Measurements from ENCODE around the gene MTX2.

MTX2 gene

GRCh38 chr2:176324862-176325261 lies 55.6 kb downstream of the MTX2 start:
- no peak for TF ChIP-seq CTCF (IDR thresholded peaks at IDR 0.05; ENCODE audit: borderline replicate concordance, control extremely low read depth, extremely low read depth, insufficient read depth, missing control alignments)
- DNase-seq (ENCODE audit: low spot score): no peak
- in situ Hi-C loops (cut with MboI; ENCODE audit: low sequenced_read_pairs, unreplicated experiment): no loop called here

DNA sequence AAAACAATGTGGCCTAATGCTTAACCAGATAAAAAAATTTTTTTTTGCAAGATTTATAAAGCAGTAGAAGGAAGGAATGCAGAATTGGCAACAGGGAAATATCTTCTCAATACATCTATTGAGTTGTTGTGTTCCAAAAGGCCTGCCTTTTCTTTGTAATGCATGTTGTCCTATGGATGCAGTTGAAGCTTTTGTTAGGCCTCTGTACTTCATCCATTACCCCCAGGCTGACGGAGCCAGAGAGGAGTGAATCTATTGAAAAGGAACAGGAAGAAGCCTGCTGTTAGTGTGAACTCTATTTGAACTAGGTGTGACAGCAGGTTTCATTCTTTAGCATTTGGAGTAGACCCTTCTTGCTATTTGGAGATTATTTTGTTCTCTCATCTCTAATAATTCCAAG lies 56.5 kb downstream of the MTX2 start:
- TF ChIP-seq CTCF (IDR thresholded peaks at IDR 0.05; ENCODE audit: borderline replicate concordance, control extremely low read depth, extremely low read depth, insufficient read depth, missing control alignments): no peak
- in situ Hi-C loops (cut with MboI; ENCODE audit: low sequenced_read_pairs, unreplicated experiment): no loop called here
- DNase-seq (ENCODE audit: low spot score): no peak

GRCh38 chr2:176328149-176328548 lies 58.9 kb downstream of the MTX2 start:
- in situ Hi-C loops (cut with MboI; ENCODE audit: low sequenced_read_pairs, unreplicated experiment): no loop called here
- DNase-seq (ENCODE audit: low spot score): no peak
- TF ChIP-seq CTCF (IDR thresholded peaks at IDR 0.05; ENCODE audit: borderline replicate concordance, control extremely low read depth, extremely low read depth, insufficient read depth, missing control alignments): no peak

GRCh38 chr2:176330612-176331011 lies 61.4 kb downstream of the MTX2 start:
- in situ Hi-C loops (cut with MboI; ENCODE audit: low sequenced_read_pairs, unreplicated experiment): no loop called here
- no peak for DNase-seq (ENCODE audit: low spot score)
- no peak for TF ChIP-seq CTCF (IDR thresholded peaks at IDR 0.05; ENCODE audit: borderline replicate concordance, control extremely low read depth, extremely low read depth, insufficient read depth, missing control alignments)

- DNase-seq (ENCODE audit: low spot score): no peak
- in situ Hi-C loops (cut with MboI; ENCODE audit: low sequenced_read_pairs, unreplicated experiment): no loop called here
- TF ChIP-seq CTCF (IDR thresholded peaks at IDR 0.05; ENCODE audit: borderline replicate concordance, control extremely low read depth, extremely low read depth, insufficient read depth, missing control alignments): no peak
These were observed 62.4 kb downstream of the MTX2 start for GRCh38 chr2:176331646-176332045.

GRCh38 chr2:176334729-176335128 lies 65.5 kb downstream of the MTX2 start:
- TF ChIP-seq CTCF (IDR thresholded peaks at IDR 0.05; ENCODE audit: borderline replicate concordance, control extremely low read depth, extremely low read depth, insufficient read depth, missing control alignments): no peak
- in situ Hi-C loops (cut with MboI; ENCODE audit: low sequenced_read_pairs, unreplicated experiment): no loop called here
- DNase-seq (ENCODE audit: low spot score): no peak

DNA sequence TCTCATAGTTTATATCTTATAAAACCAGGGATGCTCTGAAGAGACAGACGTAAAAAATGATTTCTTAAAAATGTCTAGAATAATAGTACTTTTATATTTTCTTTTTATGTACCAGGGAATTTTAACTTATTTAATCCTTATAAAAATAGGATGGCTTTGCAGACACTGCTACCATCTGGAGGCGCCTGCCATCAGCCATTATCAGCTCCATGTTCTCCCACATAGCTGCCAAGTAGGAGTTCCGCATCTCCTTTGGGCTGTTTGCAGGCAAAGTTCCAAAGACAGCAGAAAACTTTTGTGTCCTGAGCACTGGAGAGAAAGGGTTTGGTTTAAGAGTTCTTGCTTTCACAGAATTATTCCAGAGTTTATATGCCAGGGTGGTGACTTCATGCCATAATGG lies 69.2 kb downstream of the MTX2 start:
- TF ChIP-seq CTCF (IDR thresholded peaks at IDR 0.05; ENCODE audit: borderline replicate concordance, control extremely low read depth, extremely low read depth, insufficient read depth, missing control alignments): no peak
- DNase-seq (ENCODE audit: low spot score): no peak
- in situ Hi-C loops (cut with MboI; ENCODE audit: low sequenced_read_pairs, unreplicated experiment): no loop called here

Data from GM13976 (cell line).